Measurements from ENCODE around the gene GZMA.
"Not testable (repeated sequence)": the region's sequence is repeated elsewhere in the genome, so short reads cannot be mapped to it uniquely, and the experiment has no call there.

GZMA gene

DNA sequence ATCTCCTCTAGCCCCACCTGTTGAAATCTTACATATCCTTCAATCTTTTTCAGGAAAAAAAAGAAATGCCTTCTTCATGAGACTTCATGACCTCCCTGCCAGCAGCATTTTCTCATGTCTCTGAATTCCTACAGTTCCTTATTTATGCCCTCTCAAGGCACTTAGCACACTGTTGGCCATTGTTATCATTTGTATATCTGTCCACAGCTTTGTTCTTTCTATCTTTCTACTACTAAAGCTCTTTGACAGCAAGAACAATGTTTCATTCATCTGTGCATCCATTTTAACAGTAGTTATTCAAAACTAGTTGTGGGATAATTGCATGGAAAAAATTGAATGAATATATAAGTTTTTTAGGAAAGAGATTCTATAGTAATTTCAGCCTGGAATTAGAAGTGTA lies 20.9 kb upstream of the GZMA start:
- Histone ChIP-seq H3K27ac (ENCODE audit: low read depth, low read length) (no peak overlapping the region), H3K79me2 (ENCODE audit: control insufficient read depth, insufficient read depth, low read length, unreplicated experiment) (no peaks in the 10 kb centered on the region), H2AFZ (ENCODE audit: low read length, unreplicated experiment) (no peak overlapping the region), H3K4me1 (ENCODE audit: control insufficient read depth, insufficient read depth, low read length, unreplicated experiment) (no peaks in the 10 kb centered on the region), H3K36me3 (ENCODE audit: insufficient read depth, low read length) (no peaks in the 10 kb centered on the region), H3K4me3 (ENCODE audit: low read depth, low read length) (no peak overlapping the region), H3K27me3 (ENCODE audit: insufficient read depth, low read length) (no peaks in the 10 kb centered on the region)

DNA sequence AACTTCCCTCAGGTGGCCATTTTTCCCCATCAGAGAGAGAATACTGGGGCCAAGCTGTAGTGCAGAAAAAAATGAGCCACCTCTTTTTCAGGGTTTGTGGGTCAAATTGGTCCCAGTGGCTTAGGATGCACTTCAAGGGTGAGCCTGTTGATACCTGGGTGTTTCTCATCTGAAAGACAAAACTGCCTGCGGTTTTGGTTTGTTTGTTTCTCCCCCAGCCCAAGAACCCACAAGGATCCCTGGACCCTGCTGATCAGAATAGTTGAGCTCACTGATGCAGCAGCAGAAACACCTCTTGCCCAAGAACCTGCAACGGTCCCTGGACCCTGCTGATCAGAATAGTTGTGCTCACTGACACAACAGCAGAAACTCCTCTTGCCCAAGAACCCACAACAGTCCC lies 13.1 kb upstream of the GZMA start:
- H3K4me1 ChIP-seq (ENCODE audit: control insufficient read depth, insufficient read depth, low read length, unreplicated experiment); H3K27me3 ChIP-seq (ENCODE audit: insufficient read depth, low read length); H3K4me3 ChIP-seq (ENCODE audit: low read depth, low read length); H3K36me3 ChIP-seq (ENCODE audit: insufficient read depth, low read length); H3K27ac ChIP-seq (ENCODE audit: low read depth, low read length); H3K79me2 ChIP-seq (ENCODE audit: control insufficient read depth, insufficient read depth, low read length, unreplicated experiment); H2AFZ ChIP-seq (ENCODE audit: low read length, unreplicated experiment): not testable (repeated sequence)

DNA sequence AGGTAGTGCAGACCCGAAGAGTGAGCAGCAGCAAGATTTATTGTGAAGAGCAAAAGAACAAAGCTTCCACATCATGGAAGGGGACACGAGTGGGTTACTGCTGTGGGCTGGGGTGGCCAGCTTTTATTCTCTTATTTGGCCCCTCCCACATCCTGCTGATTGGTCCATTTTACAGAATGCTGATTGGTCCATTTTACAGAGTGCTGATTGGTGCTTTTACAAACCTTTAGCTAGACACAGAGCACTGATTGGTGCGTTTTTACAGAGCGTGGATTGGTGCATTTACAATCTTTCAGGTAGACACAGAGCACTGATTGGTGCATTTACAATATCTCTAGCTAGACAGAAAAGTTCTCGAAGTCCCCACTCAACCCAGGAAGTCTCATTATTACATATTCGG lies 11.4 kb upstream of the GZMA start:
- not testable (repeated sequence) for H3K27ac ChIP-seq (ENCODE audit: low read depth, low read length); H3K4me3 ChIP-seq (ENCODE audit: low read depth, low read length); H3K79me2 ChIP-seq (ENCODE audit: control insufficient read depth, insufficient read depth, low read length, unreplicated experiment); H3K4me1 ChIP-seq (ENCODE audit: control insufficient read depth, insufficient read depth, low read length, unreplicated experiment); H2AFZ ChIP-seq (ENCODE audit: low read length, unreplicated experiment); H3K36me3 ChIP-seq (ENCODE audit: insufficient read depth, low read length); H3K27me3 ChIP-seq (ENCODE audit: insufficient read depth, low read length)

DNA sequence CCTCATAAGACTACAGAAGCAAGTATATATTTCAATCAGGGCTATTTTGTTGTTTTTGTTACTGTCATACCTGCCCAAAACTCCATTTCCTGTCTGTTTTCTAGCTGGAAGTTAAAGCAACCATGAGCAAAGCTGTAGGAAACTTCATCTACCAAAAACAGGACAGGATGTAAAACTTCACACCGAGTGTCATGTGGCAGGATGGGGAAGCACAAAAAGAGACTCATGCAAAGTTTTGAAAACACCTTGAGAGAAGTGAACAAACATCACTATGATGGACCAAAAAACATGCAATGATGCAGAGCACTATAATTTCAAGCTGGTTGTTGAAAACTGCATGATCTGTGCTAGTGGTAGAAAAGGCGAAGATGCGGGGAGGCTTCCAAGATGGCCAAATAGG lies 6.3 kb upstream of the GZMA start:
- H3K79me2 ChIP-seq (ENCODE audit: control insufficient read depth, insufficient read depth, low read length, unreplicated experiment): no peaks in the 10 kb centered on the region
- no peaks in the 10 kb centered on the region for H3K4me1 ChIP-seq (ENCODE audit: control insufficient read depth, insufficient read depth, low read length, unreplicated experiment)
- 0 out of 2 replicates have a peak, but pooled peaks cover 3% of the 10 kb centered on the region for H3K27me3 ChIP-seq (ENCODE audit: insufficient read depth, low read length)
- no peaks in the 10 kb centered on the region for H3K36me3 ChIP-seq (ENCODE audit: insufficient read depth, low read length)
- H3K4me3 ChIP-seq (ENCODE audit: low read depth, low read length): no peak overlapping the region
- H2AFZ ChIP-seq (ENCODE audit: low read length, unreplicated experiment): no peak overlapping the region
- no peak overlapping the region for H3K27ac ChIP-seq (ENCODE audit: low read depth, low read length)

DNA sequence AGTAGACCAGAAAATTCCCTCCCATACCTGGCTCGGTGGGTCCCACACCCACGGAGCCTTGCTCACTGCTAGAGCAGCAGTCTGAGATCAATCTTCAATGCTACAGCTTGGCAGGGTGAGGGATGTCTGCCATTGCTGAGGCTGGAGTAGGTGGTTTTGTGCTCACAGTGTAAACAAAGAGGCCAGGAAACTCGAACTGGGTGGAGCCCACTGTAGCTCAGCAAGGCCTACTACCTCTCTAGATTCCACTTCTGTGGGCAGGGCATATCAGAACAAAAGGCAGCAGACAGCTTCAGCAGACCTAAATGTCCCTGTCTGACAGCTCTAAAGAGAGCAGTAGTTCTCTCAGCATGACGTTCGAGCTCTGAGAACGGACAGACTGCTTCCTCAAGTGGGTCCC lies 5.6 kb upstream of the GZMA start:
- no peaks in the 10 kb centered on the region for H3K4me1 ChIP-seq (ENCODE audit: control insufficient read depth, insufficient read depth, low read length, unreplicated experiment)
- H3K27ac ChIP-seq (ENCODE audit: low read depth, low read length): no peak overlapping the region
- no peak overlapping the region for H3K4me3 ChIP-seq (ENCODE audit: low read depth, low read length)
- no peaks in the 10 kb centered on the region for H3K36me3 ChIP-seq (ENCODE audit: insufficient read depth, low read length)
- H3K79me2 ChIP-seq (ENCODE audit: control insufficient read depth, insufficient read depth, low read length, unreplicated experiment): no peaks in the 10 kb centered on the region
- H2AFZ ChIP-seq (ENCODE audit: low read length, unreplicated experiment): no peak overlapping the region
- H3K27me3 ChIP-seq (ENCODE audit: insufficient read depth, low read length): 0 out of 2 replicates have a peak, but pooled peaks cover 3% of the 10 kb centered on the region

DNA sequence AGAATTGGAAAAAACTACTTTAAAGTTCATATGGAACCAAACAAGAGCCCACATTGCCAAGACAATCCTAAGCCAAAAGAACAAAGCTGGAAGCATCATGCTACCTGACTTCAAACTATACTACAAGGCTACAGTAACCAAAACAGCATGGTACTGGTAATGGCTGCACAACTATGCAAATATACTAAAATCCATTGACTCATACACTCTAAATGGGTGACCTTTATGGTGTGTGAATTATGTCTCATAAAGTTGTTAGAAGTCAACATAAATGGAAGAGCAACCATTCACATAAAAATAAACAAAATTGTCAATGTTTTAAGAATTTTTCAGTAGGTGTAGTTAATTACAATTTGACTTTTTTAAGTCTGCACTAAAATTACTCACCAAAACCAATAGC lies 1.3 kb upstream of the GZMA start:
- not testable (repeated sequence) for H3K27ac ChIP-seq (ENCODE audit: low read depth, low read length); H2AFZ ChIP-seq (ENCODE audit: low read length, unreplicated experiment); H3K79me2 ChIP-seq (ENCODE audit: control insufficient read depth, insufficient read depth, low read length, unreplicated experiment); H3K4me3 ChIP-seq (ENCODE audit: low read depth, low read length); H3K4me1 ChIP-seq (ENCODE audit: control insufficient read depth, insufficient read depth, low read length, unreplicated experiment); H3K36me3 ChIP-seq (ENCODE audit: insufficient read depth, low read length); H3K27me3 ChIP-seq (ENCODE audit: insufficient read depth, low read length)

DNA sequence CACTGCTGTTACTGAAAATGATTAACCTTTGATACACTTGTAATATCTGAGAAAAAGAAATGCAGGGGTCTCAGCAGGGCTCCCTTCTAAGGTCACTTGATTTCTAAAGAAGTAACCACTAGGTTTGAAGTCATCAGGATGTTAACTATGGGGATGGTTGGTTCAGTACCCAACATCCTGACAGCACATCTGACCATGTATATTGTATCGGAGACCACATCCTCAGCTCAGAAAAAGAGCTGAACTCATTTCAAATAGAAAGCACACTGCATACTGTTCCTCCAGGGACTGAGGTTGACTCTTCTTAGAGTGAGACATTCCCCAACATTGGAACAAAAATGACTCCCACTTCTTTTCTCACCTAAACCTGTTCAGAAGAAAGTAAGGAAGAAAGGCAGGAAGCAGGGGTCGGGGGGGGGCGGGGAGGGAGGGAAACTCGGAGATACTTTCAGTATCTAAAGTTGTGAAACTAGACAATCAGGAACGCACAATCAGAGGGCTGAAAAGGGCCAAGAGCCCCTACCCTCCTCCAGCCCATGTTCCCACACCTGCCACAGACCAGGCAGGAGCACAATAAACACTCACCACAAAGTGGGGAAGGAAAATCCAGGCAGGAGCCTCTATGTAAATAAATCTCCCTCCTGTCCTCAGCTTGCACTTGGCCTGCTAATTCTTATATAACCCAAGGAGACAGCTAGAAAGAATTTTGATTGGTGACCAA lies 730 bp upstream of the GZMA start:
- H3K4me1 ChIP-seq (ENCODE audit: control insufficient read depth, insufficient read depth, low read length, unreplicated experiment): no peaks in the 10 kb centered on the region
- no peak overlapping the region for H2AFZ ChIP-seq (ENCODE audit: low read length, unreplicated experiment)
- H3K79me2 ChIP-seq (ENCODE audit: control insufficient read depth, insufficient read depth, low read length, unreplicated experiment): no peaks in the 10 kb centered on the region
- no peak overlapping the region for H3K27ac ChIP-seq (ENCODE audit: low read depth, low read length)
- no peak overlapping the region for H3K4me3 ChIP-seq (ENCODE audit: low read depth, low read length)
- H3K36me3 ChIP-seq (ENCODE audit: insufficient read depth, low read length): no peaks in the 10 kb centered on the region
- no peaks in the 10 kb centered on the region for H3K27me3 ChIP-seq (ENCODE audit: insufficient read depth, low read length)

DNA sequence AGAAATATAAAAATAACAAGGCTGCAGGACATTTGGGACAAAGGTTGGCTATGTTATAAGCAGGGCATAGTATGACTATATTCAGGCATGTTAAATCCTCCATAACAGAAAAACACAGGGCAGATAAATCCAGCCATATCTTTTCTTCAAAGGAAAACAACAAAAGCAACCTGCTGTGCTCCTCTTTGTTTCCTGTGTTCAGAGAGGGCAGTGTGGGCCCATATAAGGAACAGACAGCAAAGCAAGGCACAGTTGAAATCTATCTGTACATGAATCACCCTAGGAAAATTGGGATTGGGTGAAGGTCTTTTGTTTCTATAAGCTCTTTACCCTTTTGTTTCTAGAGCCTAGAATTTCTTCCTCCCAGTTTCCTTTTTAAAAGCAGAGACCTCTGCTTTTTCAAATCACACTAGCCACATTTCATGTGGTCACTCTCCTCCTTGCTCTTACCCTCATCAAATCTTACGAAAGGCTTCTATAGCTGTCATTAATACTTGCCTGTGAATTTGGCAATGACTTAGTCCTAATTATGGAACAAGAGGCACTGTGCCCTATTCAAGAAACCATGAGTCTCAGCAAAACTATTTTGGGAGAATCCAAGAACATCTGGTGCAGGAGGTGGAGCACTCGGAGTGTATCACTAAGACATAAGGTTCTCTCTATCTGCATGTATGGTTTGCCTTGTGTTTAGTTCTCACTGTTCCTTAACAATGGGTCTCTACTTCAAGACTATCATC lies 1.8 kb downstream of the GZMA start:
- H2AFZ ChIP-seq (ENCODE audit: low read length, unreplicated experiment): no peak overlapping the region
- no peaks in the 10 kb centered on the region for H3K36me3 ChIP-seq (ENCODE audit: insufficient read depth, low read length)
- H3K27ac ChIP-seq (ENCODE audit: low read depth, low read length): no peak overlapping the region
- no peaks in the 10 kb centered on the region for H3K4me1 ChIP-seq (ENCODE audit: control insufficient read depth, insufficient read depth, low read length, unreplicated experiment)
- no peak overlapping the region for H3K4me3 ChIP-seq (ENCODE audit: low read depth, low read length)
- no peaks in the 10 kb centered on the region for H3K27me3 ChIP-seq (ENCODE audit: insufficient read depth, low read length)
- H3K79me2 ChIP-seq (ENCODE audit: control insufficient read depth, insufficient read depth, low read length, unreplicated experiment): no peaks in the 10 kb centered on the region

DNA sequence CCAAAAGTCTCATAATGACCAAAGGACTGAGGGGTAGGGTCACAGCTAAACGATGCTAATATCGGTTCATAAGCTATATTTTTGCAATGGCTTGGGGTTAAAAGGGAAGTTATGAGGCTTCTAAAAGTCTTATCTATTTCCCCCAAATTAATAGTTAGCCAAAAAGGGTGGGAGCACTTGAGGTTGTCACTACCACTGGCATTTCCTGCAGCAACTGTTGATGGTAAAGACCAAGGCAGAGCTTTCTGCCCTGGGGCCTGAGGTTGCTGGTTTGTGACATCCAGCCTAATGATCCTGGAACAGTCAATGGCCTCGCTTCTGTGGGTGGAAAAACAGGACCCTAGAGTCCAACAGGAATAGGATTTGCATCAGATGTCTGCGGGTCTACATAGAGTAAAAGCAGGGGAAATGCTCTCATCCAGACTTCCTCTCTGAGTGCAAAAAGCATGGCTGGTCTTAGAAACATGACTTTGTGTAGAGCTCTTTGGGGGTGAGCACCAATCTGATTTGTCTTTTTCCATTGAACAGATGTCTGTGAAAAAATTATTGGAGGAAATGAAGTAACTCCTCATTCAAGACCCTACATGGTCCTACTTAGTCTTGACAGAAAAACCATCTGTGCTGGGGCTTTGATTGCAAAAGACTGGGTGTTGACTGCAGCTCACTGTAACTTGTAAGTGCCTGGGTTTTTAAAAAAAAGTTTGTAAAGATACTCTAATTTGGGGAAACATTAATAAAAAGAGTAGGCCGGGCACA lies 2.7 kb downstream of the GZMA start:
- Histone ChIP-seq H3K36me3 (ENCODE audit: insufficient read depth, low read length) (no peaks in the 10 kb centered on the region), H3K4me1 (ENCODE audit: control insufficient read depth, insufficient read depth, low read length, unreplicated experiment) (no peaks in the 10 kb centered on the region), H2AFZ (ENCODE audit: low read length, unreplicated experiment) (no peak overlapping the region), H3K79me2 (ENCODE audit: control insufficient read depth, insufficient read depth, low read length, unreplicated experiment) (no peaks in the 10 kb centered on the region), H3K4me3 (ENCODE audit: low read depth, low read length) (no peak overlapping the region), H3K27ac (ENCODE audit: low read depth, low read length) (no peak overlapping the region), H3K27me3 (ENCODE audit: insufficient read depth, low read length) (no peaks in the 10 kb centered on the region)

DNA sequence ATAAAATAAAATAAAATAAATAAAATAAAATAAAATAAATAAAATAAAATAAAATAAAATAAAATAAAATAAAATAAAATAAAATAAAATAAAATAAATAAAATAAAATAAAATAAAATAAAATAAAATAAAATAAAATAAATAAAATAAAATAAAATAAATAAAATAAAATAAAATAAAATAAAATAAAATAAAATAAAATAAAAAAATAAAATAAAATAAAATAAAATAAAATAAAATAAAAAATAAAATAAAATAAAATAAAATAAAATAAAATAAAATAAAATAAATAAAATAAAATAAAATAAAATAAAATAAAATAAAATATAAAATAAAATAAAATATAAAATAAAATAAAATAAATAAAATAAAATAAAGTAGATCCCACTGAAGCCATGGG lies 3.5 kb downstream of the GZMA start:
- H2AFZ ChIP-seq (ENCODE audit: low read length, unreplicated experiment); H3K36me3 ChIP-seq (ENCODE audit: insufficient read depth, low read length); H3K4me3 ChIP-seq (ENCODE audit: low read depth, low read length); H3K4me1 ChIP-seq (ENCODE audit: control insufficient read depth, insufficient read depth, low read length, unreplicated experiment); H3K79me2 ChIP-seq (ENCODE audit: control insufficient read depth, insufficient read depth, low read length, unreplicated experiment); H3K27ac ChIP-seq (ENCODE audit: low read depth, low read length); H3K27me3 ChIP-seq (ENCODE audit: insufficient read depth, low read length): not testable (repeated sequence)

DNA sequence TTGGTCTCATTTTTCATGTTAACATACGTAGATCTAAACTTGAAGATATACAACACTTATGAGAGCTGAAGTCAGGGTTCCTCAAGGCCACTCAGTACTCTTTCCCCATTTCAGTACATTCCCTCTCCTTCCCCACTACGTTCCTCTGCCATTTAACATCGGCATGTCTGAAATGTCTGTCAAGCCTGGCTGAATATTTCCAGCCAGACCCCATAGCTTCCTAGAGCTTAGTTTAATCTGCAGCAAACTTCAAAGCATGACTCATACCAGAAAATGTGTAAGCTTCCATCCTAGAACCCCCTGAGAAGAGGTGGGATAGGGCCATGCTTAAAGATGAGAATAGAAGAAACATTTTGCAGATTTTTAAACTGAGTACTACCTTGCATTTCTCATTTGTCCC lies 6.2 kb downstream of the GZMA start:
- Histone ChIP-seq H3K79me2 (ENCODE audit: control insufficient read depth, insufficient read depth, low read length, unreplicated experiment) (no peaks in the 10 kb centered on the region), H2AFZ (ENCODE audit: low read length, unreplicated experiment) (no peak overlapping the region), H3K27me3 (ENCODE audit: insufficient read depth, low read length) (no peaks in the 10 kb centered on the region), H3K4me1 (ENCODE audit: control insufficient read depth, insufficient read depth, low read length, unreplicated experiment) (no peaks in the 10 kb centered on the region), H3K36me3 (ENCODE audit: insufficient read depth, low read length) (no peaks in the 10 kb centered on the region), H3K4me3 (ENCODE audit: low read depth, low read length) (no peak overlapping the region), H3K27ac (ENCODE audit: low read depth, low read length) (no peak overlapping the region)
